ENCODE data around the gene CDH8. TPM values are rescaled to one million over a fixed set of nuclear protein-coding genes. Genes with fewer than 3 reads are reported as not detected.

CDH8 gene, protein sequence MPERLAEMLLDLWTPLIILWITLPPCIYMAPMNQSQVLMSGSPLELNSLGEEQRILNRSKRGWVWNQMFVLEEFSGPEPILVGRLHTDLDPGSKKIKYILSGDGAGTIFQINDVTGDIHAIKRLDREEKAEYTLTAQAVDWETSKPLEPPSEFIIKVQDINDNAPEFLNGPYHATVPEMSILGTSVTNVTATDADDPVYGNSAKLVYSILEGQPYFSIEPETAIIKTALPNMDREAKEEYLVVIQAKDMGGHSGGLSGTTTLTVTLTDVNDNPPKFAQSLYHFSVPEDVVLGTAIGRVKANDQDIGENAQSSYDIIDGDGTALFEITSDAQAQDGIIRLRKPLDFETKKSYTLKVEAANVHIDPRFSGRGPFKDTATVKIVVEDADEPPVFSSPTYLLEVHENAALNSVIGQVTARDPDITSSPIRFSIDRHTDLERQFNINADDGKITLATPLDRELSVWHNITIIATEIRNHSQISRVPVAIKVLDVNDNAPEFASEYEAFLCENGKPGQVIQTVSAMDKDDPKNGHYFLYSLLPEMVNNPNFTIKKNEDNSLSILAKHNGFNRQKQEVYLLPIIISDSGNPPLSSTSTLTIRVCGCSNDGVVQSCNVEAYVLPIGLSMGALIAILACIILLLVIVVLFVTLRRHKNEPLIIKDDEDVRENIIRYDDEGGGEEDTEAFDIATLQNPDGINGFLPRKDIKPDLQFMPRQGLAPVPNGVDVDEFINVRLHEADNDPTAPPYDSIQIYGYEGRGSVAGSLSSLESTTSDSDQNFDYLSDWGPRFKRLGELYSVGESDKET
- total RNA-seq (under 0.01 TPM in 1 of 2 replicates, not detected in the other), polyA plus RNA-seq (not detected in 2 replicates), polyA minus RNA-seq (ENCODE audit: low replicate concordance) (not detected in 2 replicates)
- polyA plus RNA-seq (2012), result not detected in 2 replicates

GRCh38 chr16:62036101-62036801 lies at the start of gene CDH8:
Gene CDH8 (minus strand): TSS chr16:62036438. CDS start chr16:62021403, 15,035 bp downstream.
- Histone ChIP-seq H3K9me3 (ENCODE audit: control insufficient read depth, insufficient read depth, low read depth, low read length) (no peaks in the 10 kb centered on the region), H3K27me3 (ENCODE audit: control insufficient read depth, insufficient read depth, low read length) (no peaks in the 10 kb centered on the region), H3K4me2 (ENCODE audit: extremely low read depth, insufficient read depth, low read length) (no peak within 1 kb of the TSS), H3K9ac (ENCODE audit: insufficient read depth, low read length) (no peak within 1 kb of the TSS), H2AFZ (ENCODE audit: low read length) (no peak within 1 kb of the TSS), H3K4me3 (replicated peaks in 1 of 4; ENCODE audit: control extremely low read depth in 1 of 4, insufficient read depth in 1 of 4, low read depth in 3 of 4, low read length in 4 of 4) (no peak within 1 kb of the TSS), H3K27ac (ENCODE audit: insufficient read depth, low read length) (no peak within 1 kb of the TSS), H3K4me1 (ENCODE audit: control insufficient read depth, extremely low read depth, insufficient read depth, low read length) (no peaks in the 10 kb centered on the region), H3K79me2 (ENCODE audit: control insufficient read depth, insufficient read depth, low read length) (no peaks in the 10 kb centered on the region), H3K36me3 (ENCODE audit: control insufficient read depth, insufficient read depth, low read length) (no peaks in the 10 kb centered on the region), H4K20me1 (ENCODE audit: control insufficient read depth, extremely low read depth, insufficient read depth, low read length) (no peaks in the 10 kb centered on the region)
- no peak for TF ChIP-seq EZH2 (IDR thresholded peaks at IDR 0.05; ENCODE audit: low read length, missing control alignments)
- TF ChIP-seq, protein P1, sequence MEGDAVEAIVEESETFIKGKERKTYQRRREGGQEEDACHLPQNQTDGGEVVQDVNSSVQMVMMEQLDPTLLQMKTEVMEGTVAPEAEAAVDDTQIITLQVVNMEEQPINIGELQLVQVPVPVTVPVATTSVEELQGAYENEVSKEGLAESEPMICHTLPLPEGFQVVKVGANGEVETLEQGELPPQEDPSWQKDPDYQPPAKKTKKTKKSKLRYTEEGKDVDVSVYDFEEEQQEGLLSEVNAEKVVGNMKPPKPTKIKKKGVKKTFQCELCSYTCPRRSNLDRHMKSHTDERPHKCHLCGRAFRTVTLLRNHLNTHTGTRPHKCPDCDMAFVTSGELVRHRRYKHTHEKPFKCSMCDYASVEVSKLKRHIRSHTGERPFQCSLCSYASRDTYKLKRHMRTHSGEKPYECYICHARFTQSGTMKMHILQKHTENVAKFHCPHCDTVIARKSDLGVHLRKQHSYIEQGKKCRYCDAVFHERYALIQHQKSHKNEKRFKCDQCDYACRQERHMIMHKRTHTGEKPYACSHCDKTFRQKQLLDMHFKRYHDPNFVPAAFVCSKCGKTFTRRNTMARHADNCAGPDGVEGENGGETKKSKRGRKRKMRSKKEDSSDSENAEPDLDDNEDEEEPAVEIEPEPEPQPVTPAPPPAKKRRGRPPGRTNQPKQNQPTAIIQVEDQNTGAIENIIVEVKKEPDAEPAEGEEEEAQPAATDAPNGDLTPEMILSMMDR (conservative IDR thresholded peaks at IDR 0.05 in 1 of 2, IDR thresholded peaks at IDR 0.05 in 1 of 2; ENCODE audit: low read depth in 1 of 2, low read length in 2 of 2), result no peak
- peak in 1 of 2 donors; percentile 32 for DNase-seq (ENCODE audit: low read depth in 2 of 2)

DNA sequence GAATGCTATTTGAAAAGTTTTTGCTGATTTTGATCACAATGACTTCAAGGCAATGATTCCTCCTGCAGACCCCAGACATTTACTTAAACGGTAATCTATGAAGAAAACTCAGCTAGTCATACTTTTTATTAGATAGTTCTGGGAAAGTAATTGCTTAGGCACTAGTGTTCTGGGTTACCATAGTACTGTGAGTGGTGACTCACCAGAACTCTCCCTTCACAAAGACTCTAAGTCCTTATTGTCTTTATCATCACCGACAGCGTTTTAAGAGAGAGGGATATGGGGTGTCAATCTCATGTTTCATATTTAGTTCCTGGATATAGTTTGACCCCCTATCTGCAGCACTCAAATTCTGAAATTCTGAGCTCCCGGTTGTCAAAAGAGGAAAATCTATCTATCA lies 43.0 kb upstream of the CDH8 start:
- H3K36me3 ChIP-seq (ENCODE audit: control insufficient read depth, insufficient read depth, low read length), result no peaks in the 10 kb centered on the region
- H3K27ac ChIP-seq (ENCODE audit: insufficient read depth, low read length), result no peak overlapping the region
- H3K79me2 ChIP-seq (ENCODE audit: control insufficient read depth, insufficient read depth, low read length), result no peaks in the 10 kb centered on the region
- TF ChIP-seq, protein P1 (conservative IDR thresholded peaks at IDR 0.05 in 1 of 2, IDR thresholded peaks at IDR 0.05 in 1 of 2; ENCODE audit: low read depth in 1 of 2, low read length in 2 of 2), result no peak
- no peak for TF ChIP-seq EZH2 (IDR thresholded peaks at IDR 0.05; ENCODE audit: low read length, missing control alignments)
- H4K20me1 ChIP-seq (ENCODE audit: control insufficient read depth, extremely low read depth, insufficient read depth, low read length), result no peaks in the 10 kb centered on the region
- no peaks in the 10 kb centered on the region for H3K27me3 ChIP-seq (ENCODE audit: control insufficient read depth, insufficient read depth, low read length)
- no peaks in the 10 kb centered on the region for H3K4me1 ChIP-seq (ENCODE audit: control insufficient read depth, extremely low read depth, insufficient read depth, low read length)
- H2AFZ ChIP-seq (ENCODE audit: low read length), result no peak overlapping the region
- no peak overlapping the region for H3K4me2 ChIP-seq (ENCODE audit: extremely low read depth, insufficient read depth, low read length)
- H3K9ac ChIP-seq (ENCODE audit: insufficient read depth, low read length), result no peak overlapping the region
- no peaks in the 10 kb centered on the region for H3K9me3 ChIP-seq (ENCODE audit: control insufficient read depth, insufficient read depth, low read depth, low read length)
- H3K4me3 ChIP-seq (replicated peaks in 1 of 4; ENCODE audit: control extremely low read depth in 1 of 4, insufficient read depth in 1 of 4, low read depth in 3 of 4, low read length in 4 of 4), result no peak overlapping the region
- DNase-seq (ENCODE audit: low read depth in 2 of 2), result peak in 1 of 2 donors; percentile 1
